SK-N-SH treated with all-trans-retinoic acid at 6 μM for 48 hours (cell line): Measurements from ENCODE around the gene ZNF518B.

Experiments
- ARNTL ChIP-seq: fragments of 450-650 bp; formaldehyde crosslinking; IDR thresholded peaks from 2 replicates; pipeline ENCODE4 v1.5.0; 2020; ENCODE audit warnings: low read depth, mild to moderate bottlenecking, moderate library complexity, borderline replicate concordance
- PPARA ChIP-seq: fragments of 250-450 bp; sonication (Bioruptor Pico); IDR thresholded peaks from 2 replicates; pipeline ENCODE4 v1.5.0; 2020; ENCODE audit warnings: mild to moderate bottlenecking, borderline replicate concordance
- SNAI2 ChIP-seq: fragments of 250-450 bp; sonication (Bioruptor Pico); IDR thresholded peaks from 2 replicates; pipeline ENCODE4 v1.5.0; 2020; ENCODE audit warnings: mild to moderate bottlenecking, moderate library complexity
- ZFP3 ChIP-seq: fragments of 250-450 bp; sonication (Bioruptor Pico); IDR thresholded peaks from 2 replicates; pipeline ENCODE4 v1.5.0; 2020; ENCODE audit warnings: mild to moderate bottlenecking, moderate library complexity
- ZNF70 ChIP-seq: fragments of 450-650 bp; formaldehyde crosslinking; IDR thresholded peaks from 2 replicates; pipeline ENCODE4 v1.5.0; 2020; ENCODE audit warnings: mild to moderate bottlenecking, moderate library complexity
- ZNF8 ChIP-seq: fragments of 450-650 bp; formaldehyde crosslinking; IDR thresholded peaks from 2 replicates; pipeline ENCODE4 v1.5.0; 2020; ENCODE audit warnings: mild to moderate bottlenecking, moderate library complexity
- TF ChIP-seq, protein P1 (sequence below): fragments of 250-450 bp; sonication (Bioruptor Pico); IDR thresholded peaks from 2 replicates; pipeline ENCODE4 v1.8.0; 2021; ENCODE audit warnings: low read depth, mild to moderate bottlenecking, moderate library complexity, borderline replicate concordance

DNA sequence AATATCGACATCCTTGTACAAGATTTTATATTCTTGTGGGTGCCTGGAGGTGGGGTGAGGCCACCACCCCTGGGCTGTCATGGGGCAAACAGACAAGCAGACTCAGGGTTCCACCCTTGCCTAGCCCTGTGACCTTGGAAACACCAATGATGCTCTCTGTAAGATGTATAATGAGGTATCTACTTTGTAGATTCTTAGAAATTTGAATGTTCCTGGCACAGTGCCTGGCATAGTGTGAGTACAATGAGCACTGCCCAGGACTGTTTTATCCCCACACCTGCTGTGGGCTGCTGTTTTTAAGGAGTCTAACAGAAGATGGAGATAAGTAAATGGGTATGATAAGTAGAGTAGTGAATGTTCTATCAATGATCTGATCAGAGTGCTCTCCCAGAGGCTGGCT is 3.1 kb downstream of the ZNF518B start:
- TF ChIP-seq PPARA, result no peak
- TF ChIP-seq ZNF8 (CRISPR knock-in tag), result no peak
- no peak for TF ChIP-seq ZFP3 (CRISPR knock-in tag)
- TF ChIP-seq ARNTL, result no peak
- TF ChIP-seq, protein P1, sequence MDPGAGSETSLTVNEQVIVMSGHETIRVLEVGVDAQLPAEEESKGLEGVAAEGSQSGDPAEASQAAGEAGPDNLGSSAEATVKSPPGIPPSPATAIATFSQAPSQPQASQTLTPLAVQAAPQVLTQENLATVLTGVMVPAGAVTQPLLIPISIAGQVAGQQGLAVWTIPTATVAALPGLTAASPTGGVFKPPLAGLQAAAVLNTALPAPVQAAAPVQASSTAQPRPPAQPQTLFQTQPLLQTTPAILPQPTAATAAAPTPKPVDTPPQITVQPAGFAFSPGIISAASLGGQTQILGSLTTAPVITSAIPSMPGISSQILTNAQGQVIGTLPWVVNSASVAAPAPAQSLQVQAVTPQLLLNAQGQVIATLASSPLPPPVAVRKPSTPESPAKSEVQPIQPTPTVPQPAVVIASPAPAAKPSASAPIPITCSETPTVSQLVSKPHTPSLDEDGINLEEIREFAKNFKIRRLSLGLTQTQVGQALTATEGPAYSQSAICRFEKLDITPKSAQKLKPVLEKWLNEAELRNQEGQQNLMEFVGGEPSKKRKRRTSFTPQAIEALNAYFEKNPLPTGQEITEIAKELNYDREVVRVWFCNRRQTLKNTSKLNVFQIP (CRISPR knock-in tag), result no peak
- no peak for TF ChIP-seq SNAI2 (CRISPR knock-in tag)
- no peak for TF ChIP-seq ZNF70 (CRISPR knock-in tag)
